B cell (primary cell): ENCODE data around the gene PLA2G2E.

Experiments used
- EZH2 ChIP-seq: IDR thresholded peaks from 2 replicates; pipeline ENCODE4 v1.6.1; 2012; ENCODE audit warnings: borderline replicate concordance, low read depth, mild to moderate bottlenecking, moderate library complexity, low read length; ENCODE audit not compliant: insufficient read depth, poor library complexity, severe bottlenecking
- TF ChIP-seq, protein P1 (sequence below): fragments of 200-600 bp; IDR thresholded peaks from one replicate; pipeline ENCODE4 v1.8.0; 2022; ENCODE audit warnings: antibody characterized with exemption, mild to moderate bottlenecking

DNA sequence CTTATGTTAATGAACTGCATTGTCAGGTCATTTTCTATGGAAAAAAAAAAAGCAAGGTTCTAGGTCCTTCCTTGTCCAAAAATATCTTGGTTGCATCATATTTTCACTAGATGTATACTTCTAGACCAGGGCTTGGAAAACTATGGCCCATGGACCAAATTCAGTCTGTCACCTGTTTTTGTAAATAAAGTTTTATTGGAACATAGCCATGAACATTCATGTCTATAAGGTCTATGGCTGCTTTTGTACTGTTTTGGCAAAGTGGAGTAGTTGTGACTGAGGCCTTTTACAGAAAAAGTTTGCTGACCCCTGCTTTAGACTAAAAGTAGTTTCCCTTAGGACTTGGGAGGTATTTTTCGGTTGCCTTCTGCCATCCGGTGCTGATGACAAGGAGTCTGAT is 19.2 kb upstream of the PLA2G2E start:
- TF ChIP-seq EZH2, result no peak
- TF ChIP-seq, protein P1, sequence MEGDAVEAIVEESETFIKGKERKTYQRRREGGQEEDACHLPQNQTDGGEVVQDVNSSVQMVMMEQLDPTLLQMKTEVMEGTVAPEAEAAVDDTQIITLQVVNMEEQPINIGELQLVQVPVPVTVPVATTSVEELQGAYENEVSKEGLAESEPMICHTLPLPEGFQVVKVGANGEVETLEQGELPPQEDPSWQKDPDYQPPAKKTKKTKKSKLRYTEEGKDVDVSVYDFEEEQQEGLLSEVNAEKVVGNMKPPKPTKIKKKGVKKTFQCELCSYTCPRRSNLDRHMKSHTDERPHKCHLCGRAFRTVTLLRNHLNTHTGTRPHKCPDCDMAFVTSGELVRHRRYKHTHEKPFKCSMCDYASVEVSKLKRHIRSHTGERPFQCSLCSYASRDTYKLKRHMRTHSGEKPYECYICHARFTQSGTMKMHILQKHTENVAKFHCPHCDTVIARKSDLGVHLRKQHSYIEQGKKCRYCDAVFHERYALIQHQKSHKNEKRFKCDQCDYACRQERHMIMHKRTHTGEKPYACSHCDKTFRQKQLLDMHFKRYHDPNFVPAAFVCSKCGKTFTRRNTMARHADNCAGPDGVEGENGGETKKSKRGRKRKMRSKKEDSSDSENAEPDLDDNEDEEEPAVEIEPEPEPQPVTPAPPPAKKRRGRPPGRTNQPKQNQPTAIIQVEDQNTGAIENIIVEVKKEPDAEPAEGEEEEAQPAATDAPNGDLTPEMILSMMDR, result no peak
